GM06990 (cell line): ENCODE data around the gene PLA2G6.

Source experiments
- DNase-seq: peaks from one replicate; pipeline ENCODE4 v3.0.0-alpha.2; 2011; ENCODE audit not compliant: insufficient read length; ENCODE audit errors: extremely low read depth
- H3K27me3 ChIP-seq: replicated peaks from 2 replicates; pipeline ENCODE4 v1.6.0; 2011; ENCODE audit warnings: low read length; ENCODE audit not compliant: control insufficient read depth, insufficient read depth
- H3K36me3 ChIP-seq: 2 replicates; pipeline ENCODE4 v1.5.1; 2011; ENCODE audit warnings: low read length; ENCODE audit not compliant: control insufficient read depth, insufficient read depth
- H3K4me3 ChIP-seq: replicated peaks from 2 replicates; pipeline ENCODE4 v1.5.1; 2011; ENCODE audit warnings: low read depth, mild to moderate bottlenecking, control low read depth, low read length
- TF ChIP-seq, protein P1 (sequence below): IDR thresholded peaks from 2 replicates; pipeline ENCODE4 v1.5.1; 2011; ENCODE audit warnings: low read length, control low read depth, mild to moderate bottlenecking, inconsistent platforms; ENCODE audit not compliant: insufficient read depth, poor library complexity, severe bottlenecking

The PLA2G6 gene

DNA sequence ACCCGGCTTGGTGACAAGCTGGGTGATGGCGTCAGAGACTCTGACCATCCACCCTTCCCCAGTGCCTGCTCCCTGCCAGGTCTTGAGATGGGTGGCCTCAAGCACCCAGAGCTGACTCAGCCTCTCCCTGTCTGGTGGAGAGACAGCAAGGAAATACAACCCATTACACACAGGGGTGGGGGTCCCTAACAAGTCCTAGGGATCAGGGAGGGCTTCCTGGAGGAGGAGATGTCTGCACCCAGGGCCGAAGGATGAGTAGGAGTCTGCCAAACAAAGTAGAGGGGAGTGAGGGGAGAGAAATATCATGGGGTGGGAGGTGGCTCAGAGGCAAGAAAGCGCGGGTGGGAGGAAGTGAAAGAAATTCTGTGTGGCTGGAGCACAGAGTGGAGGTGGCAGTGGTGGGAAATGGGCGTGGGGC is 26.9 kb upstream of the PLA2G6 start:
- H3K36me3 ChIP-seq, result no peaks in the 10 kb centered on the region; the same call in 1 of the 2 replicates
- TF ChIP-seq, protein P1, sequence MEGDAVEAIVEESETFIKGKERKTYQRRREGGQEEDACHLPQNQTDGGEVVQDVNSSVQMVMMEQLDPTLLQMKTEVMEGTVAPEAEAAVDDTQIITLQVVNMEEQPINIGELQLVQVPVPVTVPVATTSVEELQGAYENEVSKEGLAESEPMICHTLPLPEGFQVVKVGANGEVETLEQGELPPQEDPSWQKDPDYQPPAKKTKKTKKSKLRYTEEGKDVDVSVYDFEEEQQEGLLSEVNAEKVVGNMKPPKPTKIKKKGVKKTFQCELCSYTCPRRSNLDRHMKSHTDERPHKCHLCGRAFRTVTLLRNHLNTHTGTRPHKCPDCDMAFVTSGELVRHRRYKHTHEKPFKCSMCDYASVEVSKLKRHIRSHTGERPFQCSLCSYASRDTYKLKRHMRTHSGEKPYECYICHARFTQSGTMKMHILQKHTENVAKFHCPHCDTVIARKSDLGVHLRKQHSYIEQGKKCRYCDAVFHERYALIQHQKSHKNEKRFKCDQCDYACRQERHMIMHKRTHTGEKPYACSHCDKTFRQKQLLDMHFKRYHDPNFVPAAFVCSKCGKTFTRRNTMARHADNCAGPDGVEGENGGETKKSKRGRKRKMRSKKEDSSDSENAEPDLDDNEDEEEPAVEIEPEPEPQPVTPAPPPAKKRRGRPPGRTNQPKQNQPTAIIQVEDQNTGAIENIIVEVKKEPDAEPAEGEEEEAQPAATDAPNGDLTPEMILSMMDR, result no peak
- H3K4me3 ChIP-seq, result no peak overlapping the region
- no peaks in the 10 kb centered on the region for H3K27me3 ChIP-seq
- no peak for DNase-seq

DNA sequence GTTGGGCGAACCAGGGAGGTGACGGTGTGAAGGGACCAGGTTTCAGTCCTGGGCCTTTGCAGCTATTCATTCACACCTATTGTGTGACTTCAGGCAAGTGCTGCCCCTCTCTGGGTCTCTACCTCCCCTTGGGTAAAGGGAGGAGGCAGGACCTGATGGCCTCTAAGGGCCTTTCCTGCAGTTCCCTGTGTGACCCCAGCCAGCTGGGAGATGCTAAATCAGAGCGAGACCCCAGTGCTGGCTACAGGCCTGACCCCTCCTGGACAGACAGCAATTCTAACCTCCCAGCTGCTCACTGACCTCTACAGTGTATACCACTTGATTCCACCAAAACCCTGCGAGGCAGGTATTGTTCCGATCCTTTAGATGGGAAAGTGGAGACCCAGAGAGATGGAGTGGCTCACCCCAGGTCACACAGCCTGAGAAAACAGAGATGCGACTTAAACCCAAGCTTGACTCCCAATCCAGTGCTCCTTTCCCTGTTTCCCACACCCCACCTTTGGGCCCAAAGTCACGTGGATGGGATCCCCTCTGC is 26.3 kb upstream of the PLA2G6 start:
- no peak overlapping the region for H3K4me3 ChIP-seq
- H3K27me3 ChIP-seq, result no peaks in the 10 kb centered on the region
- DNase-seq, result no peak
- TF ChIP-seq, protein P1, result no peak
- H3K36me3 ChIP-seq, result no peaks in the 10 kb centered on the region; the same call in 1 of the 2 replicates

DNA sequence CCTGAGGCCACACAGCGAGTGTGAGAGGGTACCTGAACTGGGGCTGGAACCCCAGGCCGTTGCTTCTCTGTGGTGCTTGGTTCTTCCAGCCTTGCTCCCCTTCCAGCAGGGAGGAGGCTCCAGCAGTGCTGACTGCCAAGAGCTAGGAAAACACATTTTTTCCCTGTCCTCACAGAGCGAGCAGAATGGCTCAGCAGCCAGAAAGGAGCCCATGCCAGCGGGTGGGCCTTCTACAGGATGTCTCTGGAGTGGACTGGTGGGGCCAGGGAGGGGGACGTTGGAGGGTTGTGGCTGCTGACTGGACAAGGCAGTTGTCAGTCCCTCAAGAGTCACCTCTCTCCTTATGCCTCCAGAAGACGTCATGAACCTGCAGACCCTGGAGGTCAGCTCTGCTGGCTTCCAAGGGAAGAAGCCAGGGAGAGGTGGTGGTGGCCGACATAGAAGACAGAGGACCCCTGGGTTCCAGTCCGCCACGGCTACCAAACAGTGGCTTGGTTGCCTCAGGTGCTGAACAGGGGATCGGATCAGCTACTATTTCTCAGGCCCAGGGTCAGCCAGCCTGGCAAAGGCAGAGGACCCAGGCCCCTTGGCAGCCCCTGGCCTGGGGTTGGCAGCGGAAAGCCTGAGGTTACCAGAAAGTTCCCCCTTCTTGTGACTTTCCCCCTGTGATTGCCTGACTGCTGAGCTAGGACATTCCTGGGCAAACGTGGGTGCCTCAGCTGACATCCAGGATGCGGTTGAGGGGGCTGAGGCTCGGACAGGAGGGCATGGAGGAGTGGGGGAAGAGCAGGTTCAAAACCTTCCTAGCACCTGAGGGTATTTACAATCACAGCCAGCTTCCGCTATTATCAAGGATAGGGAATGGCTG is 23.9 kb upstream of the PLA2G6 start:
- H3K4me3 ChIP-seq, result no peak overlapping the region
- DNase-seq, result no peak
- no peaks in the 10 kb centered on the region for H3K27me3 ChIP-seq
- TF ChIP-seq, protein P1, result no peak
- H3K36me3 ChIP-seq, result no peaks in the 10 kb centered on the region

DNA sequence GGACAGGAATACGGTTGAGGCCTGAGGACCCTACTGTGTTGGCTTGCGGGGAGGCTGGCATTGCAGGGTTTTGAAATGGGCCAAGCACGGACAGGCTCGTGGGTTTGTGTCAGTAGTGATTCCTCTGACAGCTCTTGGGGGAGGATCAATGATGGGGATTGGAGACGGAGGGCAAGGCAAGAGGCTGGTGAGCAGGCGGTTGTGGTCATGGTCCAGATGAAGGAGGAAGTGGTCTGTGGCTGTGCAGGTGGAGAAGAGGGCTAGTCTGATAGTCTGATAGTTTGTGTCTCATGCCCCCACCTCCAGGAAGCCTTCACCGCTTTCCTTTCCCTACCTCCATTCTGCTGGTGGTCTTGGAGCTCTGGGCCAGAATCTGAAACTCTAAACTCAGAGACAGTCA is 23.2 kb upstream of the PLA2G6 start:
- DNase-seq, result no peak
- Histone ChIP-seq H3K4me3 (no peak overlapping the region), H3K27me3 (no peaks in the 10 kb centered on the region), H3K36me3 (no peaks in the 10 kb centered on the region)
- TF ChIP-seq, protein P1, result no peak

DNA sequence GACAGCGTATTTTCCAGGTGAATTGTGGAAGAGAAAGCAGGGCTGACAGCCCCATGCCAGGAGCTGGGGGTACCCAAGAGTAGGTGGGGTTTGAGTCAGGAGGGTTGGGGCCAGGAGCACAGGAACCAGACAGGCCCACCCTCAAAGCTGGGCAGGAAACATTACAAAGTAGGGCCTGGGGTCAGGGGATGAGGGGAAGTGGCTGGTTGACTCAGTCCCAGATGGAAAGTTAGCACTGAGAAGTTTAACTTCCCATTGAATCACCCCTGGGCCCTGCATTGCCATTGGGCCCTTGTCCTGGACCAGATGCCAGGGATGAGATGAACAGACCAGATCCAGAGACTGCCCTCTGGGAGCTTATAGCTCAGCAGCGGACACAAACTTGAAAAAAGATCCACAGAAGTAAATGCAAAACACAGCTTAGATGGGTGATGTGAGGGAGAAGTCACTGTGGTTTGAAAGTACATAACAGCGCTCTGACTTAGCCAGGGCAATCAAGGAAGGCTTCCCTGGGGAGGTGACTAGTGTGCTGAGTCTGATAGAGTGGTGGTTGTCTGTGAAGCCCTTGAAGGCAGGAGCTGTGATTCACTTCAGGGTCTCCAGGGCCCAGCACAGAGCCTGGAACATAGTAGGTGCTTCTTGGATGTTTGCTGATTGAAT is 22.4 kb upstream of the PLA2G6 start:
- no peak for DNase-seq
- Histone ChIP-seq H3K36me3 (no peaks in the 10 kb centered on the region), H3K4me3 (no peak overlapping the region), H3K27me3 (no peaks in the 10 kb centered on the region)
- TF ChIP-seq, protein P1, result no peak
